GM19372 (cell line): ENCODE results near the gene ITGAD.

Experiments used
- ATAC-seq: cut with Tn5 transposase; IDR thresholded peaks from one replicate; pipeline ENCODE4 v1.9.1; 2021; ENCODE audit warnings: mild to moderate bottlenecking, low read depth, moderate library complexity; ENCODE audit not compliant: unreplicated experiment

ITGAD gene

DNA sequence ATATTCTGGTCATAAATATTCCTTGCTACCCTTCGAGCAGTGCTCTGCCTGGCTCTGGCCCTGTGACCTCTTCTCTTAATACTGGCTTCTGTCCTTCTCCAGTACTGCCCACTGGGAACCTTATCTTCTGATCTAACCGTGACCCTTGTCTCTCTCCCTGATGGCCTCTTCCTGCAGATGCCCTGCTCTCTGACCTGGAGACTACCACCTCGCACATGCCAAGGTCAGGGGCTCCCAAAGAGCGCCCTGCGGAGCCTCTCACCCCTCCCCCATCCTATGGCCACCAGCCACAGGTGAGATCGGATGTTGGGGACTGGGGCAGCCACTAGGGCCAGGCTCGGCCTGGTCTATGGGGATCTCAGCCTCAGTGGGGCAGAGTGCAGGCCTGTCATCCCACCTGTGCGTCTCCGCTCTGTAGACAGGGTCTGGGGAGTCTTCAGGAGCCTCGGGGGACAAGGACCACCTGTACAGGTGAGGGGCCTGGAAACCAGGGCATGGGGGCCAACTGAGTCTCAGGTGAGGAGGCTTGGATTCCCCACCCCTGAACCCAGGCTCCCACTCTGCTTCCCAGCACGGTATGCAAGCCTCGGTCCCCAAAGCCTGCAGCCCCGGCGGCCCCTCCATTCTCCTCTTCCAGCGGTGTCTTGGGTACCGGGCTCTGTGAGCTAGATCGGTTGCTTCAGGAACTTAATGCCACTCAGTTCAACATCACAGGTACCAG, 80.3 kb downstream of the ITGAD start:
- ATAC-seq, result no peak

DNA sequence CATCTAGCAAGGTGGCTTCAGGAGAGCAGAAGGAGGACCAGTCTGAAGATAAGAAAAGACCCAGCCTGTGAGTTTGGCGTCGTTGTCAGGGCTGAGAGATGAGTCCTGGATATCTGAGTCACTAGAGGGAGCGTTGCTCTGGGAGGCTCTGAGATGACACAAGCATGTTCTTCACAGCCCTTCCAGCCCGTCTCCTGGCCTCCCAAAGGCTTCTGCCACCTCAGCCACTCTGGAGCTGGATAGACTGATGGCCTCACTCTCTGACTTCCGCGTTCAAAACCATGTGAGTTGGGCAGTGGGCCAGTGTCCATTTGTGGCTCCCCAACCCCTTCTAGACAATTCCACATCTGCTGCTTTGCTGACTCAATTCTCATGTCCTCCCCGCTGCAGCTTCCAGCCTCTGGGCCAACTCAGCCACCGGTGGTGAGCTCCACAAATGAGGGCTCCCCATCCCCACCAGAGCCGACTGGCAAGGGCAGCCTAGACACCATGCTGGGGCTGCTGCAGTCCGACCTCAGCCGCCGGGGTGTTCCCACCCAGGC, 81.1 kb downstream of the ITGAD start:
- no peak for ATAC-seq

DNA sequence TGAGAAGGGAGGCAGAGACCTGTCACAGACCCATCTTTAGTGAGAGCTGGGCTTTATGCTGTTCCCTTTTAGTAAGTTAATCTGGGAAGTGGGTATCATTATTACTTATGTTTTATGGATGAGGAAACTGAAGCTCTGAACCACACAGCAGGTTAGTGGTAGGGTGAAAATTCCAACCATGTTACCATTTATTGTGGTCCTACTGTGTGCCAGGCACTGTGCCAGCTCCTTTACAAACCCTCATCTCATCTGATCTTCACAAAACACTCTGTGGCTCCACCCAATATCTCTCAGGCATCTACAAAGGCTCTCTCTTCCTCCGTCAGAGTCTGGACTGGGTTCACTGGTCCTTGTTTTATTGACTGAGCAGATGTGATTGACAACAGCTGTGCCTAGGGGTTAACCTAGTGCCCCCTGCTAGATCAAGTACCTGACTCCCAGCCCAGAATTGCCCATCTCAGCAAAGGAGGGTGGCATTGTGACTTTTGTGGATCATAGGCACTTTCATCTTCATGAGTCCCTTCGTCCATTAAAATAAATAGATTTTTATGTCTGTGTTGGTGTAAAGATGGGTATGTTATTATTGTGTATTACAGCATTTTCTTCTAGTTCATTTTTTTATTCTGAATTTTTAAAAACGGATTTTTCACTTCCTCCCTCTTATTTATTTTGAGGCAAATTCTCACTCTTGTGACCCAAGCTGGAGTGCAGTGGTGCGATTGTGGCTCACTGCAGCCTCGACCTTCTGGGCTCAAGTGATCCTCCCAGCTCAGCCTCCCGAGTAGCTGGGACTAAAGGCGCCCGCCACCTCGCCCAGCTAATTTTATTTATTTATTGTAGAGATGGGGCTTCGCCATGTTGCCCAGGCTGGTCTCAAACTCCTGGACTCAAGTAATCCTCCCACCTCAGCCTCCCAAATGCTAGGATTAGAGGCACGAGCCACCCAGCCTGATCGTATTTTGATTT, 81.9 kb downstream of the ITGAD start:
- ATAC-seq, result no peak

- ATAC-seq, result no peak
Observed at GRCh38 chr16:31475946-31476302, 82.8 kb downstream of the ITGAD start.
